Nephron (organoid): Measurements from ENCODE around the gene PPP2R2D.

Experiments used
- H3K27ac Mint-ChIP-seq, 3 experiments: 2 replicates each; pipeline ENCODE4 v1.8.0; 2020; ENCODE audit warnings: mixed read lengths in 3 of 3, mild to moderate bottlenecking in 2 of 3, moderate library complexity in 1 of 3
- H3K27me3 Mint-ChIP-seq: 2 replicates; pipeline ENCODE4 v1.8.0; 2021; ENCODE audit warnings: low read depth, mild to moderate bottlenecking, moderate library complexity, mixed read lengths
- H3K36me3 Mint-ChIP-seq: 2 replicates; pipeline ENCODE4 v1.8.0; 2020; ENCODE audit warnings: low read depth, mixed read lengths
- H3K4me1 Mint-ChIP-seq: 2 replicates; pipeline ENCODE4 v1.8.0; 2020; ENCODE audit warnings: mixed read lengths
- H3K4me3 Mint-ChIP-seq, 3 experiments: 2 replicates each; pipeline ENCODE4 v1.8.0; 2020; ENCODE audit warnings: mild to moderate bottlenecking in 3 of 3, mixed read lengths in 3 of 3, moderate library complexity in 2 of 3
- H3K9me3 Mint-ChIP-seq: 2 replicates; pipeline ENCODE4 v1.8.0; 2020; ENCODE audit warnings: mixed read lengths
- CTCF ChIP-seq, 3 experiments: fragments of 200-600 bp; sonication (generic); IDR thresholded peaks; one replicate each; pipeline ENCODE4 v1.5.0; 2021; ENCODE audit warnings: antibody characterized with exemption in 3 of 3; ENCODE audit not compliant: unreplicated experiment in 3 of 3

Gene PPP2R2D

GRCh38 chr10:131909929-131910328 is 9.1 kb downstream of the PPP2R2D start:
- H3K4me1 Mint-ChIP-seq, result peaks cover 17% of the 10 kb centered on the region
- no peak overlapping the region for H3K27ac Mint-ChIP-seq
- H3K4me3 Mint-ChIP-seq, result no peak overlapping the region
- H3K27me3 Mint-ChIP-seq, result no peaks in the 10 kb centered on the region
- H3K9me3 Mint-ChIP-seq, result no peaks in the 10 kb centered on the region
- TF ChIP-seq CTCF (IDR thresholded peaks at IDR 0.05; ENCODE audit: unreplicated experiment in 3 of 3), result no peak
- peaks cover 30% of the 10 kb centered on the region for H3K36me3 Mint-ChIP-seq

- H3K27me3 Mint-ChIP-seq, result no peaks in the 10 kb centered on the region
- H3K27ac Mint-ChIP-seq, result no peak overlapping the region
- no peaks in the 10 kb centered on the region for H3K9me3 Mint-ChIP-seq
- no peak overlapping the region for H3K4me3 Mint-ChIP-seq
- no peak for TF ChIP-seq CTCF (IDR thresholded peaks at IDR 0.05; ENCODE audit: unreplicated experiment in 3 of 3)
- H3K4me1 Mint-ChIP-seq, result peaks cover 17% of the 10 kb centered on the region
- peaks cover 29% of the 10 kb centered on the region for H3K36me3 Mint-ChIP-seq
Measured at GRCh38 chr10:131910663-131911314, 10.0 kb downstream of the PPP2R2D start.

- no peaks in the 10 kb centered on the region for H3K9me3 Mint-ChIP-seq
- peaks cover 24% of the 10 kb centered on the region for H3K36me3 Mint-ChIP-seq
- TF ChIP-seq CTCF (IDR thresholded peaks at IDR 0.05; ENCODE audit: unreplicated experiment in 3 of 3), result no peak
- peaks cover 17% of the 10 kb centered on the region for H3K4me1 Mint-ChIP-seq
- no peak overlapping the region for H3K27ac Mint-ChIP-seq
- no peak overlapping the region for H3K4me3 Mint-ChIP-seq
- no peaks in the 10 kb centered on the region for H3K27me3 Mint-ChIP-seq
Measured at GRCh38 chr10:131911451-131911850, 10.6 kb downstream of the PPP2R2D start.

- no peaks in the 10 kb centered on the region for H3K9me3 Mint-ChIP-seq
- no peak for TF ChIP-seq CTCF (IDR thresholded peaks at IDR 0.05; ENCODE audit: unreplicated experiment in 3 of 3)
- H3K4me3 Mint-ChIP-seq, result no peak overlapping the region
- peaks cover 27% of the 10 kb centered on the region for H3K36me3 Mint-ChIP-seq
- no peaks in the 10 kb centered on the region for H3K27me3 Mint-ChIP-seq
- peaks cover 17% of the 10 kb centered on the region for H3K4me1 Mint-ChIP-seq
- no peak overlapping the region for H3K27ac Mint-ChIP-seq
Measured at GRCh38 chr10:131912620-131913019, 11.8 kb downstream of the PPP2R2D start.

- Mint-ChIP-seq H3K27me3 (no peaks in the 10 kb centered on the region), H3K36me3 (peaks cover 37% of the 10 kb centered on the region), H3K4me3 (no peak overlapping the region), H3K4me1 (peaks cover 5% of the 10 kb centered on the region), H3K27ac (no peak overlapping the region), H3K9me3 (no peaks in the 10 kb centered on the region)
- TF ChIP-seq CTCF (IDR thresholded peaks at IDR 0.05; ENCODE audit: unreplicated experiment in 3 of 3), result no peak
Measured at GRCh38 chr10:131915484-131915883, 14.7 kb downstream of the PPP2R2D start.
